ENCODE results near the gene LTBP1.

LTBP1 gene

GRCh38 chr2:33184041-33184440 is 237.3 kb downstream of the LTBP1 start:
- DNase-seq (ENCODE audit: low read depth in 1 of 2, low spot score in 1 of 2): no peak

- DNase-seq (ENCODE audit: low read depth in 1 of 2, low spot score in 1 of 2): no peak
These were observed 240.2 kb downstream of the LTBP1 start for GRCh38 chr2:33186937-33187336.

GRCh38 chr2:33188799-33189198 is 242.0 kb downstream of the LTBP1 start:
- DNase-seq (ENCODE audit: low read depth in 1 of 2, low spot score in 1 of 2): no peak

GRCh38 chr2:33190393-33190937 is 243.7 kb downstream of the LTBP1 start:
- no peak for DNase-seq (ENCODE audit: low read depth in 1 of 2, low spot score in 1 of 2)

- no peak for DNase-seq (ENCODE audit: low read depth in 1 of 2, low spot score in 1 of 2)
These were observed 249.1 kb downstream of the LTBP1 start for GRCh38 chr2:33195891-33196290.

- no peak for DNase-seq (ENCODE audit: low read depth in 1 of 2, low spot score in 1 of 2)
These were observed 249.9 kb downstream of the LTBP1 start for GRCh38 chr2:33196700-33197099.

- DNase-seq (ENCODE audit: low read depth in 1 of 2, low spot score in 1 of 2): no peak
These were observed 250.6 kb downstream of the LTBP1 start for GRCh38 chr2:33197198-33197938.

GRCh38 chr2:33202641-33203522 is 256.1 kb downstream of the LTBP1 start:
- no peak for DNase-seq (ENCODE audit: low read depth in 1 of 2, low spot score in 1 of 2)

GRCh38 chr2:33204945-33205344 is 258.2 kb downstream of the LTBP1 start:
- no peak for DNase-seq (ENCODE audit: low read depth in 1 of 2, low spot score in 1 of 2)

GRCh38 chr2:33205693-33206434 is 259.1 kb downstream of the LTBP1 start:
- DNase-seq (ENCODE audit: low read depth in 1 of 2, low spot score in 1 of 2): no peak

GRCh38 chr2:33207151-33207740 is 260.5 kb downstream of the LTBP1 start:
- no peak for DNase-seq (ENCODE audit: low read depth in 1 of 2, low spot score in 1 of 2)

GRCh38 chr2:33208400-33208799 is 261.6 kb downstream of the LTBP1 start:
- no peak for DNase-seq (ENCODE audit: low read depth in 1 of 2, low spot score in 1 of 2)

- DNase-seq (ENCODE audit: low read depth in 1 of 2, low spot score in 1 of 2): no peak
These were observed 263.2 kb downstream of the LTBP1 start for GRCh38 chr2:33209976-33210375.

- DNase-seq (ENCODE audit: low read depth in 1 of 2, low spot score in 1 of 2): no peak
These were observed 263.9 kb downstream of the LTBP1 start for GRCh38 chr2:33210626-33211025.

- DNase-seq (ENCODE audit: low read depth in 1 of 2, low spot score in 1 of 2): no peak
These were observed 265.4 kb downstream of the LTBP1 start for GRCh38 chr2:33212151-33212550.

- no peak for DNase-seq (ENCODE audit: low read depth in 1 of 2, low spot score in 1 of 2)
These were observed 266.5 kb downstream of the LTBP1 start for GRCh38 chr2:33213244-33213643.

GRCh38 chr2:33213648-33214047 is 266.9 kb downstream of the LTBP1 start:
- no peak for DNase-seq (ENCODE audit: low read depth in 1 of 2, low spot score in 1 of 2)

GRCh38 chr2:33214436-33214835 is 267.7 kb downstream of the LTBP1 start:
- DNase-seq (ENCODE audit: low read depth in 1 of 2, low spot score in 1 of 2): no peak

GRCh38 chr2:33214857-33215256 is 268.1 kb downstream of the LTBP1 start:
- DNase-seq (ENCODE audit: low read depth in 1 of 2, low spot score in 1 of 2): no peak

- no peak for DNase-seq (ENCODE audit: low read depth in 1 of 2, low spot score in 1 of 2)
These were observed 268.5 kb downstream of the LTBP1 start for GRCh38 chr2:33215299-33215698.

GRCh38 chr2:33215983-33216382 is 269.2 kb downstream of the LTBP1 start:
- DNase-seq (ENCODE audit: low read depth in 1 of 2, low spot score in 1 of 2): no peak
